ENCODE results near the gene ZYX.

The ZYX gene

DNA sequence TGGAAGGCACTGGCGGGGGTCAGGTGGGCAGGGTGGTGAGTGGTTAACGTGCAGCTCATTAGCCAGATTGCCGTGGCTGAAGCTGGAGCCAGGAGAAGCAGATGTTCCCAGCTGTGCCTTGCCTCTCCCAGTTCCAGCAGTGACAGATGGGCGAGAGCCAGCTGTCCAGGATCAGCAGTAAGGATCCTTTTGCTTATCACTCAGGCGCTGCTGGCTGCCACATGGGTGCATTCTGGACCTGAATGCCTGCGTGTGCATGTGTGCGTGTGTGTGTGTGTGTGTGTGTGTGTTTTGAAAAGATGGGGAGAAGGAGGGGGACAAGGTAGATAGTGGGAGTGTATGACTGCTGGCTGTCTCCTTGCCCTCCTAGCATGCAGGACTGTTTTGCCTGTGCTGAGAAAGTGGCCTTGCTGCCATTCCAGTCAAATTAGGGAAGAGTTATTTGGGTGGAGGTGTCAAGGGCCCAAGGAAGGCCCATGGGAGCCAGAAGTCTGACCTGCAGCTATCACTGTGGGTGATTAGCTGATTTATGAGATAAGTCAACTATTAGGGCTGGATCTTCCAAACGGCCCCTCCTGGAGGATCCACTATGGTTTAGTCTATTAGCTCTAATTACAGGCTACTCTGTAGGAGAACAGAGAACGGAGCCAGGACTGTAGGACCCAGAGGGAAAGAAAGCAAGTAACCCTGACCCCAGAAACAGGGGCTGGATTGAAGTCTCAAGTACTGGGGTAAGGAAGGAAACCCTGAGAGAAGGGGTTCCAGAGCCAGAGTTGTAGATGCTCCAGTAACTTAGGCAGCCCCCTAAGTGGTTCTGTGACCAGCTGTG lies 24.2 kb downstream of the ZYX start:
- TF ChIP-seq, protein P1, sequence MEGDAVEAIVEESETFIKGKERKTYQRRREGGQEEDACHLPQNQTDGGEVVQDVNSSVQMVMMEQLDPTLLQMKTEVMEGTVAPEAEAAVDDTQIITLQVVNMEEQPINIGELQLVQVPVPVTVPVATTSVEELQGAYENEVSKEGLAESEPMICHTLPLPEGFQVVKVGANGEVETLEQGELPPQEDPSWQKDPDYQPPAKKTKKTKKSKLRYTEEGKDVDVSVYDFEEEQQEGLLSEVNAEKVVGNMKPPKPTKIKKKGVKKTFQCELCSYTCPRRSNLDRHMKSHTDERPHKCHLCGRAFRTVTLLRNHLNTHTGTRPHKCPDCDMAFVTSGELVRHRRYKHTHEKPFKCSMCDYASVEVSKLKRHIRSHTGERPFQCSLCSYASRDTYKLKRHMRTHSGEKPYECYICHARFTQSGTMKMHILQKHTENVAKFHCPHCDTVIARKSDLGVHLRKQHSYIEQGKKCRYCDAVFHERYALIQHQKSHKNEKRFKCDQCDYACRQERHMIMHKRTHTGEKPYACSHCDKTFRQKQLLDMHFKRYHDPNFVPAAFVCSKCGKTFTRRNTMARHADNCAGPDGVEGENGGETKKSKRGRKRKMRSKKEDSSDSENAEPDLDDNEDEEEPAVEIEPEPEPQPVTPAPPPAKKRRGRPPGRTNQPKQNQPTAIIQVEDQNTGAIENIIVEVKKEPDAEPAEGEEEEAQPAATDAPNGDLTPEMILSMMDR (IDR thresholded peaks at IDR 0.05; ENCODE audit: borderline replicate concordance, control extremely low read depth, extremely low read depth, insufficient read depth, missing control alignments): no peak
- no peak for DNase-seq (ENCODE audit: low spot score)
- in situ Hi-C loops (cut with MboI; ENCODE audit: low sequenced_read_pairs, unreplicated experiment): loop anchor here (25.0 kb wide), 1 partner anchor 168 kb away; no protein-coding TSS in a partner anchor

DNA sequence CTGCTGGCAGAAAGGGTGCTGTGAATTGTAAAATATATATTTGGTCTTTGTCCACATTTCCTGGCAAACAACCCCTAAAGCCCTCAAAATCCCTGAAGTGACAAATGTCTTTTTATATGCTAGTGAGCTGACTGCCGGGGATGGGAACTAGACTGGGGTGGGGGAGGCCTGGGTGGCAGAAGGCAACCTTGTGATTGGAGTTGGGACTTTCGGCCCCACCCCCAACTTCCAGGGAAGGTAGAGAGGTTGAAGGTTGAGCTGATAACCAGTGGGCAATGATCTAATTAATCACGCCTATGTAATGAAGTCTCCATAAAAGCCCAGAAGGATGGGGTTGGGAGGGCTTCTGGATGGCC lies 24.8 kb downstream of the ZYX start:
- TF ChIP-seq, protein P1 (IDR thresholded peaks at IDR 0.05; ENCODE audit: borderline replicate concordance, control extremely low read depth, extremely low read depth, insufficient read depth, missing control alignments): no peak
- no peak for DNase-seq (ENCODE audit: low spot score)
- in situ Hi-C loops (cut with MboI; ENCODE audit: low sequenced_read_pairs, unreplicated experiment): loop anchor here (25.0 kb wide), 1 partner anchor 169 kb away; no protein-coding TSS in a partner anchor

DNA sequence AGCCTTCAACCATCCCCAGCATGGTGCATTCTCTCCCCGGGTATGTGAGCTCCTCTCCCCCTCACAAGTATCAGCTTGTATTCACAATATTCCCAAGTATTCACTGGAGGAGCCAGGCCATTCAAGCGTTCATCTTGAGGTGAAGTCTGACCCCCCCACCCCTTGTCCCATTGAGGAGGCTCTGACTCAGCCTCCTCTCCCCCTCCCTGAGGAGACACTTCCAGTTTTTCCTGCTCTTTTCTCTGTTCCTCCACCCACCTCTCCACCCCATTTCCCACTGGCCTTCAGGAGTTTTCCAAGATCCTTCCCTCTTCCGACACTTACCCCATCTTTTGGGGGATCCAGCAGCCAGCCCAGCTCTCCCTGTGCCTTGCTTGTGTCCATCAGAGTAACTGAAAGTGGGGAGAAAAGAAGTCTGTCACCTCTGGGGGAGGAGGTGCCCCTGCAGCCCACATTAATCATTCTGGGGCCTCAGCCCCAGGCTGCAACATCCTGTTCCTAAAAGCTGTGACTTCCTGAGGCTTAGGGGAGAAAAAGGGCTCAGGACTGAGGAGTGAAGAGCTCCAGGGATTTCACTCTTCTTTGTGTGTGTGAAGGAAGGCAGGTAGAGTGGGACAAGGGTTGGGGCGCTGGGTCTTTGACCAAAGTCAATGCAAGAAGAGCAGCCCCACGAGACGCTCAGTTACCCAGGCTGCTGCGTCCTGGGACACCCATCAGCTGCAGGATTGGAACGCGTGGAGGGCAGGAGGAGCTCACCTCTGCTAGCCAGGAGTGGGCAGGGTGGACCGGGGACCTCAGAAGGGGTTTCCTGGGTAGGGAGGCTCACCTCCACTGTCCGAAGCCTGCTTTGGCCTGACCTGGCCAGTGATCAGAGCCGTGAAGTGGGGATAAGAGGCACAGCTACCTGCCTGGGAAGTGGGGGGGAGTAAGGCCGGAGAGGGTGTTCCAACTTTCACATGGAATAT lies 26.4 kb downstream of the ZYX start:
- no peak for DNase-seq (ENCODE audit: low spot score)
- TF ChIP-seq, protein P1 (IDR thresholded peaks at IDR 0.05; ENCODE audit: borderline replicate concordance, control extremely low read depth, extremely low read depth, insufficient read depth, missing control alignments): no peak
- in situ Hi-C loops (cut with MboI; ENCODE audit: low sequenced_read_pairs, unreplicated experiment): loop anchor here (25.0 kb wide), 1 partner anchor 170 kb away; no protein-coding TSS in a partner anchor

GRCh38 chr7:143408252-143408685 lies 27.1 kb downstream of the ZYX start:
- TF ChIP-seq, protein P1 (IDR thresholded peaks at IDR 0.05; ENCODE audit: borderline replicate concordance, control extremely low read depth, extremely low read depth, insufficient read depth, missing control alignments): no peak
- no peak for DNase-seq (ENCODE audit: low spot score)
- in situ Hi-C loops (cut with MboI; ENCODE audit: low sequenced_read_pairs, unreplicated experiment): loop anchor here (25.0 kb wide), 1 partner anchor 171 kb away; no protein-coding TSS in a partner anchor

GRCh38 chr7:143408686-143409561 lies 27.8 kb downstream of the ZYX start, which contains the start of gene EPHA1:
Gene EPHA1, minus strand, starts transcription at chr7:143408856. Its CDS starts 51 bp downstream, at chr7:143408805.
- TF ChIP-seq, protein P1 (IDR thresholded peaks at IDR 0.05; ENCODE audit: borderline replicate concordance, control extremely low read depth, extremely low read depth, insufficient read depth, missing control alignments): no peak
- no peak for DNase-seq (ENCODE audit: low spot score)
- in situ Hi-C loops (cut with MboI; ENCODE audit: low sequenced_read_pairs, unreplicated experiment): loop anchor here (25.0 kb wide), 1 partner anchor 172 kb away; no protein-coding TSS in a partner anchor

All from GM13976 (cell line).